ENCODE measurements around the gene RPE.

The RPE gene

GRCh38 chr2:210002158-210003157, at the start of gene RPE:
Gene RPE (plus strand): TSS chr2:210002638. CDS start chr2:210002662, 24 bp downstream.
- peak; percentile 76 for DNase-seq (ENCODE audit: low read depth, low spot score)

GRCh38 chr2:209956271-209956670, 46.2 kb upstream of the RPE start:
- no peak for DNase-seq (ENCODE audit: low read depth, low spot score)

GRCh38 chr2:209958016-209958415, 44.4 kb upstream of the RPE start:
- no peak for DNase-seq (ENCODE audit: low read depth, low spot score)

GRCh38 chr2:209960045-209960444, 42.4 kb upstream of the RPE start:
- no peak for DNase-seq (ENCODE audit: low read depth, low spot score)

- DNase-seq (ENCODE audit: low read depth, low spot score), result peak; percentile 56
Observed at GRCh38 chr2:209960676-209961630, 41.5 kb upstream of the RPE start.

- DNase-seq (ENCODE audit: low read depth, low spot score), result no peak
Observed at GRCh38 chr2:209965723-209966122, 36.7 kb upstream of the RPE start.

GRCh38 chr2:209969692-209970091, 32.7 kb upstream of the RPE start:
- no peak for DNase-seq (ENCODE audit: low read depth, low spot score)

- DNase-seq (ENCODE audit: low read depth, low spot score), result no peak
Observed at GRCh38 chr2:209970271-209970670, 32.2 kb upstream of the RPE start.

- DNase-seq (ENCODE audit: low read depth, low spot score), result no peak
Observed at GRCh38 chr2:209970711-209971110, 31.7 kb upstream of the RPE start.

DNA sequence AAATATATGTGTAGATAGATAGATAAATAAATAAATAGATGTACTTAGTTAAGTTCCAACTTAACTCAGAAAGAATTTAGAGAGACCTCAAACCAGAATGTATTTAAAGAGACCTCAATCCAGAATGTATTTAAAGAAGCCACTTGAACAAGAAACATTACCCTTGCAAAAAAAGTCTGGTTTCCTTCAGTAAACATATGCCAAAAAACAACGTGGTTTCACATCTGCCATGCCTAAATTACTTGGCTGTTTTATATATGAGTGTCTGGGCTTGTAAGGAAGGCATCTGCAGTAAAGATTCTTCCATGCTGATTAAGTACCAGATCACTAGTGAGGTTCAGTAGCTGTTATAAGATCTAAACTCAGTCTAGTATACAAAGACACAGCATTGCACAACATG, 29.1 kb upstream of the RPE start:
- no peak for DNase-seq (ENCODE audit: low read depth, low spot score)

- DNase-seq (ENCODE audit: low read depth, low spot score), result no peak
Observed at GRCh38 chr2:209974576-209974975, 27.9 kb upstream of the RPE start.

DNA sequence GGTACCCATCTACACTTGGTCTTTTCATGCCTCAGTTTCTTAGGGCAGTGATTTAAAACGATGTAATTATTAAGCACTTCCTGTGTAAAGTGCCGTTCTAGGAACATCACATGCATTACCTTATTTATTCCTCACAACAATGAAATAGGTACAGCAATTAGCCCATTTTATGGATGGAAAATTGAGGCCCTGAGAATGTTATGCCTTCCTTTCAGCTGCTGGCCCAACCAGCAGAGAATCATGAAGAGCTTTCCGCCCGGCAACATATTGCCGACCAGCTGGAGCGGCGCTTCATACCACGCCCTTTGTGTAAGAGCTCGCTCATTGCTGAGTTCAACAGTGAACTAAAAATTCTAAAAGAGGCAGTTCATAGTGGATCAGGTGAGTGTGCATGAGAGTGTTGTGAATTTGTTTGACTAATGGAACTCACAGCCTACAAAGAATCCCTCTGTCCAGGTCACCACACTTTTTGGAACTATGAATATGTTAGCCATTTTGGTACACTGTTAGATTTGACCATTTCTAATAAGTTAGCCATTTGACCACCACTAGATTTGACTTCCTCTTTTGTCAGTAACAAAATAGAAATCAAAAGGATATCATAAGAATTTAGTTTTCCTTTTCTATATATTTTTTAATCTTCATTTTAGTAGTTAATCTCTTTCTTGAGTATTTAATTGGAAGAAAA, 25.6 kb upstream of the RPE start:
- DNase-seq (ENCODE audit: low read depth, low spot score), result no peak

DNA sequence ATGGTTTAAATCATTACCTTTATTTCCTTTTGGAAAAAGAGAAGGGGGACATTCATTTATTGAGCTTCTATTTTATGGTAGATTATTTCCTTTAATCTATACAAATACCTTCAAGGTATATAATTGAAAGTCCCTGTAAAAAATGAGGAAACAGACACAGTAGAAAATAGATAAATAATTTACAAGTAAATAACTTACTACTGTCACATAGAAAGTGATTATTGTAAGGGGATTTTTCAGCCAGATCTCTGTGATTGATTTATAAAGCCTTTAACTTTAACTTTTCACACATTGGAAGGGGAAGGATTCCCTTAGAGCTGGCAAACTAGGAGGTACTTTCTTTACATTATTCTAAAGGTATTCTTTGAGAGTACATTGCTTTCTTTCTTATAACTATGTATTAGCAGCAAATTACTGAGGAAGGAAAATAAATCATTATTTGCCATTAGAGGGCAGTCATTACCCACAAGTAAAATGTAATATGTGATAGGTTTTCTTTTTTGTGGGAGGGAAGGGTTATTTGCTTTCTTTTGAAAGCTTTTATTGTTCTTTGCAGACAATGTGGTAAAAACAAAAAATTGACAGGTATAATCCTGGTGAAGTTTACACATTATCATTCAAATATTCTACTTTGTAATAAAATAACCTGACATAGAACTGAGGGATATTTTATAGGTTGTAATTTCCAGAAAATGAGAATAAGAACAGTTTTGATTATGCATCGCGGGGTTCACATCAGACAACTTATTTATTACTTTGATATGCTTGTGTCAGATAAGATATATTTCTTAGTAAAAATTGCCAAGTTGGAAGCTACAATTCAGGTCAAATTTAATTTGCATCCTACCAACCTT, 24.8 kb upstream of the RPE start:
- DNase-seq (ENCODE audit: low read depth, low spot score), result no peak

GRCh38 chr2:209984291-209984690, 18.1 kb upstream of the RPE start:
- DNase-seq (ENCODE audit: low read depth, low spot score), result no peak

- no peak for DNase-seq (ENCODE audit: low read depth, low spot score)
Observed at GRCh38 chr2:209985874-209986273, 16.6 kb upstream of the RPE start.

- no peak for DNase-seq (ENCODE audit: low read depth, low spot score)
Observed at GRCh38 chr2:209986415-209986814, 16.0 kb upstream of the RPE start.

DNA sequence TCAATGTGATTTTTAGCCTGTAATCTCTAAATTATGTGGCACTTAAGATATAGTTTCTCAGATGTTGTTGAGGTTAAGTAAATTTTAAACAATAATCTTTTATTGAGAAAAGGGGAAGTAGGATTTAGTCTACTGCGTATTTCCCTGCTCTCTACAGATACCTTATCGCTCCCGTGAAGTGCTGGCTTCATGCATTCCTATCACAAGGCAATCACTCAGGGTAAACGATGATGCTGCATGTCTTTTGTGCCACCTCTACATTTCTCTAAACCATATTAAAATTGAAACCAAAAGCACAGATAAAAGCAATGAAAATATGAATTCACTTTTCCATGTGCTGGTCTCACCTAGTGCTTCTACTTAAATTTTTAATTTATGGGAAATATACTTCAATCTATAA, 14.4 kb upstream of the RPE start:
- no peak for DNase-seq (ENCODE audit: low read depth, low spot score)

GRCh38 chr2:209990838-209991237, 11.6 kb upstream of the RPE start:
- DNase-seq (ENCODE audit: low read depth, low spot score), result no peak

GRCh38 chr2:209993968-209994367, 8.5 kb upstream of the RPE start:
- DNase-seq (ENCODE audit: low read depth, low spot score), result no peak

GRCh38 chr2:209998596-209998995, 3.8 kb upstream of the RPE start:
- DNase-seq (ENCODE audit: low read depth, low spot score), result no peak

All from brain pericyte (primary cell).